Central memory CD8-positive, alpha-beta T cell (primary cell): Measurements from ENCODE around the gene PAF1.

Experiments
- ATAC-seq: fragments of 150-1000 bp; cut with Tn5 transposase; replicated peaks from 2 replicates; pipeline ENCODE4 v1.10.0; 2022; ENCODE audit warnings: mild to moderate bottlenecking, moderate FRiP score, moderate number of reproducible peaks; ENCODE audit not compliant: poor library complexity, severe bottlenecking; ENCODE audit errors: extremely low read depth
- DNase-seq, 2 donors: peaks; one replicate each; pipeline ENCODE4 v3.0.0; 2021; ENCODE audit warnings: low spot score in 2 of 2
- H3K27ac Mint-ChIP-seq: one replicate; pipeline ENCODE4 v1.8.0; 2022; ENCODE audit warnings: low read depth, mild to moderate bottlenecking, moderate library complexity, mixed read lengths
- H3K27me3 Mint-ChIP-seq: one replicate; pipeline ENCODE4 v1.8.0; 2022; ENCODE audit warnings: mixed read lengths
- H3K36me3 Mint-ChIP-seq: one replicate; pipeline ENCODE4 v1.8.0; 2022; ENCODE audit warnings: mild to moderate bottlenecking, moderate library complexity, mixed read lengths; ENCODE audit not compliant: insufficient read depth
- H3K4me1 Mint-ChIP-seq: one replicate; pipeline ENCODE4 v1.8.0; 2022; ENCODE audit warnings: mixed read lengths
- H3K4me3 Mint-ChIP-seq: one replicate; pipeline ENCODE4 v1.8.0; 2022; ENCODE audit warnings: mild to moderate bottlenecking, moderate library complexity, mixed read lengths
- H3K9me3 Mint-ChIP-seq: one replicate; pipeline ENCODE4 v1.8.0; 2022; ENCODE audit warnings: mixed read lengths

The PAF1 gene

DNA sequence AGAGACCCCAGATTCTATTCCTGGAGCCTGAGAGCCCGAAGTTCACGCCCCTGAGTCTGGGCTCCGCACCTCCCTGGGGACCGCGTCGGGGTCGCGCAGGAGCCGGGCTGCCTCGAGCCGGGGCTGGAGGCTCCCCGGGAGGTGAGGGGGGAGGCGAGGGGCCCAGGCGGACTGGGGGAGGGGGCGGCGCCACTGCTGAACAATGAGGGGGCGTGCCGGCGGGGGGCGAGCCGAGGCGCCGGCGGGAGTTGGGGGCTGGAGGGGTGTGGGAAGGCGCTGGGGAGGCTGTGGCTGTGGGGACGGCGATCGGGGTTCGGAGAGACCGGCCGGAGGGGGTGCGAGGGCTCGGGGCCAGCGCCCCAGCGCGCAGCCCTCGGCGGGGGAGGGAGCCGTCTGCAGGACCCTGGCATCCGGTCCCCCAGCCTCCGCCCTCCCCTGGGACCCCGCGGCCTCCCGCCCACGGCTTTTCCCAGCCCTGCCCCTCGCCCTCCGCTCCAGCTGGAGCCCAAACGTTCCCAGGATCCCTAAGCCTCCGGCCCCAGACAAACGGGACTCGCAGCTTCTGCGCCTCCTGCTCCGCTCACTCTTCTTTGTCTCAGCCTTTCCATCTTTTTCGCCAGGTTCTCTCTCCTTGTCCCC lies 22.5 kb upstream of the PAF1 start:
- Mint-ChIP-seq H3K27me3 (no peaks in the 10 kb centered on the region), H3K36me3 (peaks cover 60% of the 10 kb centered on the region), H3K27ac (peak overlapping the region; percentile 100), H3K4me1 (peaks cover 51% of the 10 kb centered on the region), H3K9me3 (peaks cover 5% of the 10 kb centered on the region), H3K4me3 (peak overlapping the region; percentile 80)
- no peak for DNase-seq
- ATAC-seq = no peak

DNA sequence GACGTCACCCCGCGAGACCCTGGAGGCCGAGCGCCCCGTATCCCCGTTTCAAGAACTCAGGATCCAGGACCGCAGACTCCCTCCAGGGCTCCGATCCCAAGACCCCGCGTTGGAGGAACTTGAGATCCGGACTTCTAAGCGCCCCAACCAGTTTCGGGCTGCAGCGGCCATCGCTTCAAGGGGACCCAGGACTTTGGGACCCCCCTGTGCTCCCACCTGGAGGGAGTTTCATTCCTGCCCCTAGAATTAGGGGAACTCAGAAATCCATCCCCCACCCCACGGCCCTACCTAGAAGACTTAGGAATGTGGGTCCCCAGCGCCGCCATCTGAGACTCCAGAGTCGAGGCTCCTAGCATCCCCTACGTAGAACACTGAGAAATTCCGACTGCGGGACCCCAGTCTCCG lies 22.0 kb upstream of the PAF1 start:
- ATAC-seq (no peak), DNase-seq (no peak)
- H3K9me3 Mint-ChIP-seq = peaks cover 5% of the 10 kb centered on the region
- H3K4me1 Mint-ChIP-seq = peaks cover 56% of the 10 kb centered on the region
- peaks cover 63% of the 10 kb centered on the region for H3K36me3 Mint-ChIP-seq
- H3K27ac Mint-ChIP-seq = peak overlapping the region; percentile 100
- H3K27me3 Mint-ChIP-seq = no peaks in the 10 kb centered on the region
- peak overlapping the region; percentile 80 for H3K4me3 Mint-ChIP-seq

- DNase-seq (peak; percentile 99), ATAC-seq (peak; percentile 66)
- H3K27me3 Mint-ChIP-seq = no peaks in the 10 kb centered on the region
- H3K27ac Mint-ChIP-seq = peak within 1 kb of the TSS; percentile 100
- peaks cover 5% of the 10 kb centered on the region for H3K9me3 Mint-ChIP-seq
- H3K36me3 Mint-ChIP-seq = peaks cover 69% of the 10 kb centered on the region
- H3K4me3 Mint-ChIP-seq = peak within 1 kb of the TSS; percentile 80
- H3K4me1 Mint-ChIP-seq = peaks cover 58% of the 10 kb centered on the region
Measured at GRCh38 chr19:39412100-39412866, 21.4 kb upstream of the PAF1 start, which contains the start of gene PLEKHG2. Gene PLEKHG2 (plus strand): TSS chr19:39412669. CDS start chr19:39414087, 1,418 bp downstream.

DNA sequence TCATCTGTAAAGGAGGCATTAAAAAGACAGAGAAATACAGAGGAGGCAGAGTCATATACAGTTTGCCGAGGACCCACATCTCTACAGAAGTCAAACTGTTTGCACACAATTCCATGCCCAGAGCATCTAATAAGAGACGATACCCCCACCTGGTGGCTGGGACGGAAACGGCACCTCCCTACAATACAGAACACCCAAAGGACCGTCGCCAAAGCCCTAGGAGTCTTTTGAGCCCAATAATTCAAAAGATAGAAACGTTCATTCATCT lies 20.9 kb upstream of the PAF1 start:
- H3K27ac Mint-ChIP-seq = peak overlapping the region; percentile 100
- H3K27me3 Mint-ChIP-seq = no peaks in the 10 kb centered on the region
- peaks cover 5% of the 10 kb centered on the region for H3K9me3 Mint-ChIP-seq
- peak overlapping the region; percentile 80 for H3K4me3 Mint-ChIP-seq
- peak; percentile 88 to 92 for DNase-seq
- H3K36me3 Mint-ChIP-seq = peaks cover 71% of the 10 kb centered on the region
- H3K4me1 Mint-ChIP-seq = peaks cover 58% of the 10 kb centered on the region
- peak; percentile 48 for ATAC-seq

- DNase-seq = peak; percentile 22 to 33
- no peak for ATAC-seq
- Mint-ChIP-seq H3K27ac (peak overlapping the region; percentile 100), H3K36me3 (peaks cover 75% of the 10 kb centered on the region), H3K9me3 (peaks cover 5% of the 10 kb centered on the region), H3K27me3 (no peaks in the 10 kb centered on the region), H3K4me3 (peak overlapping the region; percentile 80), H3K4me1 (peaks cover 60% of the 10 kb centered on the region)
Measured at GRCh38 chr19:39411081-39411831, 20.4 kb upstream of the PAF1 start.

DNA sequence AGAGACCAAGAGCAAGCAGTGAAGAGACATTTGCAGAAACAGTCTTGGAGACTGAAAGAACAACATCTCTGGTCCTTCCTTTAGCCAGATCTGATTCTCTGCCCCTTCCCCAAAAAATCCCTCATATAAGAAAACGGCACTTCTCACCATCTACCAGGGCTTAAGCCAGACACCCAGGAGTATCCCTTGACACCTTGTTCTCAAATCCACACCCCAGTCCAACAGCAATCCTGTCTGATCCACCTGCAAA lies 19.9 kb upstream of the PAF1 start:
- H3K27ac Mint-ChIP-seq = peak overlapping the region; percentile 100
- H3K27me3 Mint-ChIP-seq = no peaks in the 10 kb centered on the region
- ATAC-seq (no peak), DNase-seq (no peak)
- H3K36me3 Mint-ChIP-seq = peaks cover 79% of the 10 kb centered on the region
- H3K9me3 Mint-ChIP-seq = peaks cover 5% of the 10 kb centered on the region
- H3K4me3 Mint-ChIP-seq = peak overlapping the region; percentile 80
- H3K4me1 Mint-ChIP-seq = peaks cover 64% of the 10 kb centered on the region

DNA sequence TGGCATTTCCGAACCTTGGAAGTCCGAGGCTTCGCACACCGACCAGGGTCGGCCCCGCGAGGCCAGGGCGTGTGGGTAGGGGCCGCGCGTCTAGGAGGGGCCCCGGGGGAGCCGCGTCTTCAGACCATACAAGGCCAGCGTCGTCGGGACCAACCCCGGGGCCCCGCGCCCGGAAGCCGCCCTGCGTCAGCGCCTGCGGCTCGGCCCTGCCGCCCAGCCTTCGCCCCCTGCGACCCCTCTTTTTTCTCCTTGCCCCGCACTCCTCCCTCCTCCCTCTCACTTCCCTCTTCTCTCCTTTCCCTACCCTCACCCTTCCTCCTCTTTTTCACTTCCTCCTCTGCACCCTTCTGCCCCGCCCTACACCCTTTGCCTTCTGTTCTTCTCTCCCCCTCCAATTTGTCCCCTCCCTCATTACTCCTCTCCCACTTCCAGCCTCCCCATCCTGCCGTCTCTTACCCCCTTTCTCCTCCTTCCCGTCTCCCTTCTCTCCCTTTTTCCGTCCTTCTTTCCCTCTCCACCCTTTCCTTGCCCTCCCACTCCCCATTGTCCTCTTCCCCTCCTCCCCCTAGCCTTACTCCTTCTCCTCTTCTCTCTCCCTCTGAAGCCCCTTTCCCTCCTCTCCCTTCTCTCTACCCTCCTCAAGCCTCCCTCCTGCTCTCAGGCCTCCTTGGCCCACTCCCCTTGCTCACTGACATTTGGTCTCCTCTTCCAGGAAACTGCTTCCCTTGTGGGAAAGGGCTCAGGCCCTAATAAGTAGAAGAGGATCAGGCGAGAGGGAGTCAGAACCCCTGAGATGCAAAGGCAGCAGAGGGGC lies 19.3 kb upstream of the PAF1 start:
- H3K9me3 Mint-ChIP-seq = peaks cover 5% of the 10 kb centered on the region
- no peaks in the 10 kb centered on the region for H3K27me3 Mint-ChIP-seq
- H3K4me3 Mint-ChIP-seq = peak overlapping the region; percentile 80
- peak; percentile 69 for DNase-seq
- peaks cover 80% of the 10 kb centered on the region for H3K36me3 Mint-ChIP-seq
- peak overlapping the region; percentile 100 for H3K27ac Mint-ChIP-seq
- H3K4me1 Mint-ChIP-seq = peaks cover 68% of the 10 kb centered on the region
- peak; percentile 12 for ATAC-seq

- H3K4me3 Mint-ChIP-seq = peak overlapping the region; percentile 80
- peaks cover 5% of the 10 kb centered on the region for H3K9me3 Mint-ChIP-seq
- peaks cover 66% of the 10 kb centered on the region for H3K4me1 Mint-ChIP-seq
- H3K36me3 Mint-ChIP-seq = peaks cover 81% of the 10 kb centered on the region
- DNase-seq (peak; percentile 76 to 78), ATAC-seq (peak; percentile 1)
- H3K27ac Mint-ChIP-seq = peak overlapping the region; percentile 100
- H3K27me3 Mint-ChIP-seq = no peaks in the 10 kb centered on the region
Measured at GRCh38 chr19:39409208-39410016, 18.5 kb upstream of the PAF1 start.

- Mint-ChIP-seq H3K27me3 (no peaks in the 10 kb centered on the region), H3K4me3 (peak overlapping the region; percentile 80), H3K9me3 (peaks cover 5% of the 10 kb centered on the region), H3K27ac (peak overlapping the region; percentile 100), H3K4me1 (peaks cover 64% of the 10 kb centered on the region), H3K36me3 (peaks cover 85% of the 10 kb centered on the region)
- ATAC-seq = no peak
- peak; percentile 36 to 46 for DNase-seq
Measured at GRCh38 chr19:39408392-39409207, 17.7 kb upstream of the PAF1 start.

DNA sequence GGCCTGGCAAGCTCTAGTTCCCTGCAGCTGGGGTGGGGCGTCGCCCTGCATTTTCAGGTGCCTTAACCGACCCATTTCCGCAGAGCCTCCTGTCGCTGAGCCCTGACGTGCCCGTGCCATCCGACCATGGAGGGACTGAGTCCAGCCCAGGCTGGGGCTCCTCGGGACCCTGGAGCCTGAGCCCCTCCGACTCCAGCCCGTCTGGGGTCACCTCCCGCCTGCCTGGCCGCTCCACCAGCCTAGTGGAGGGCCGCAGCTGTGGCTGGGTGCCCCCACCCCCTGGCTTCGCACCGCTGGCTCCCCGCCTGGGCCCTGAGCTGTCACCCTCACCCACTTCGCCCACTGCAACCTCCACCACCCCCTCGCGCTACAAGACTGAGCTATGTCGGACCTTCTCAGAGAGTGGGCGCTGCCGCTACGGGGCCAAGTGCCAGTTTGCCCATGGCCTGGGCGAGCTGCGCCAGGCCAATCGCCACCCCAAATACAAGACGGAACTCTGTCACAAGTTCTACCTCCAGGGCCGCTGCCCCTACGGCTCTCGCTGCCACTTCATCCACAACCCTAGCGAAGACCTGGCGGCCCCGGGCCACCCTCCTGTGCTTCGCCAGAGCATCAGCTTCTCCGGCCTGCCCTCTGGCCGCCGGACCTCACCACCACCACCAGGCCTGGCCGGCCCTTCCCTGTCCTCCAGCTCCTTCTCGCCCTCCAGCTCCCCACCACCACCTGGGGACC lies 16.9 kb upstream of the PAF1 start:
- Mint-ChIP-seq H3K4me3 (peak overlapping the region; percentile 80), H3K36me3 (peaks cover 86% of the 10 kb centered on the region), H3K4me1 (peaks cover 64% of the 10 kb centered on the region), H3K27ac (peak overlapping the region; percentile 100), H3K27me3 (no peaks in the 10 kb centered on the region), H3K9me3 (peaks cover 5% of the 10 kb centered on the region)
- DNase-seq (peak; percentile 48 to 68), ATAC-seq (peak; percentile 2)

- no peak for ATAC-seq
- Mint-ChIP-seq H3K9me3 (peaks cover 5% of the 10 kb centered on the region), H3K4me3 (peak overlapping the region; percentile 80), H3K4me1 (peaks cover 69% of the 10 kb centered on the region), H3K36me3 (peaks cover 86% of the 10 kb centered on the region), H3K27ac (peak overlapping the region; percentile 100), H3K27me3 (no peaks in the 10 kb centered on the region)
- DNase-seq = no peak
Measured at GRCh38 chr19:39407410-39407659, 16.4 kb upstream of the PAF1 start.
